SK-N-DZ (cell line): ENCODE measurements around the gene CLDN24.
A peak's percentile ranks its signal among the peaks of the same experiment; 100 is the strongest.

Experiments
- DNase-seq: peaks from one replicate; pipeline ENCODE4 v3.0.0-alpha.2; 2015; ENCODE audit warnings: low spot score

CLDN24 gene

GRCh38 chr4:183321516-183321915 is 710 bp downstream of the CLDN24 start:
- no peak for DNase-seq

- no peak for DNase-seq
Observed at GRCh38 chr4:183321079-183321478, 1.1 kb downstream of the CLDN24 start.

GRCh38 chr4:183320211-183321059 is 1.8 kb downstream of the CLDN24 start, which contains the start of gene CLDN22:
CLDN22 (minus strand) TSS chr4:183320276; CDS start chr4:183320218, 58 bp downstream.
- DNase-seq, result peak; percentile 59

- DNase-seq, result no peak
Observed at GRCh38 chr4:183318656-183319055, 3.6 kb downstream of the CLDN24 start.

- no peak for DNase-seq
Observed at GRCh38 chr4:183314806-183315205, 7.4 kb downstream of the CLDN24 start.

- no peak for DNase-seq
Observed at GRCh38 chr4:183314336-183314735, 7.9 kb downstream of the CLDN24 start.

- DNase-seq, result no peak
Observed at GRCh38 chr4:183312841-183313240, 9.4 kb downstream of the CLDN24 start.

GRCh38 chr4:183306811-183307210 is 15.4 kb downstream of the CLDN24 start:
- DNase-seq, result peak; percentile 53

- no peak for DNase-seq
Observed at GRCh38 chr4:183304538-183304937, 17.7 kb downstream of the CLDN24 start.

GRCh38 chr4:183304067-183304466 is 18.2 kb downstream of the CLDN24 start:
- DNase-seq, result no peak

- DNase-seq, result no peak
Observed at GRCh38 chr4:183303301-183303700, 18.9 kb downstream of the CLDN24 start.

GRCh38 chr4:183300655-183301054 is 21.6 kb downstream of the CLDN24 start:
- DNase-seq, result no peak

GRCh38 chr4:183300070-183300469 is 22.2 kb downstream of the CLDN24 start:
- no peak for DNase-seq

- no peak for DNase-seq
Observed at GRCh38 chr4:183299464-183299863, 22.8 kb downstream of the CLDN24 start.

- no peak for DNase-seq
Observed at GRCh38 chr4:183297675-183298074, 24.6 kb downstream of the CLDN24 start.

GRCh38 chr4:183295711-183296110 is 26.5 kb downstream of the CLDN24 start:
- no peak for DNase-seq

GRCh38 chr4:183291070-183291469 is 31.2 kb downstream of the CLDN24 start:
- DNase-seq, result no peak

- DNase-seq, result no peak
Observed at GRCh38 chr4:183289688-183290087, 32.5 kb downstream of the CLDN24 start.

GRCh38 chr4:183288955-183289354 is 33.3 kb downstream of the CLDN24 start:
- DNase-seq, result no peak

- no peak for DNase-seq
Observed at GRCh38 chr4:183287677-183288076, 34.5 kb downstream of the CLDN24 start.

GRCh38 chr4:183287309-183287659 is 34.9 kb downstream of the CLDN24 start:
- no peak for DNase-seq

GRCh38 chr4:183286590-183287308 is 35.5 kb downstream of the CLDN24 start:
- no peak for DNase-seq

- DNase-seq, result no peak
Observed at GRCh38 chr4:183285886-183286285, 36.3 kb downstream of the CLDN24 start.
